AG04449 (cell line): ENCODE measurements around the gene ANKRD9.

ENCODE experiments used
- CTCF ChIA-PET: fragments of 350-600 bp; formaldehyde crosslinking; extraction: SDS; loops from one replicate; lab custom pipeline; 2021; ENCODE audit warnings: antibody characterized with exemption; lab: Yijun Ruan, JAX
- POLR2A ChIA-PET: fragments of 400-600, 350-600 bp; formaldehyde crosslinking; extraction: SDS; loops from one replicate; lab custom pipeline; 2020; ENCODE audit warnings: antibody characterized with exemption, inconsistent platforms; lab: Yijun Ruan, JAX
- DNase-seq: peaks from one replicate; pipeline ENCODE4 v3.0.0-alpha.2; 2010; ENCODE audit warnings: low read depth, low spot score
- H3K4me3 ChIP-seq: 2 replicates; pipeline ENCODE4 v1.5.1; 2011; ENCODE audit warnings: low read depth, mild to moderate bottlenecking, control low read depth, low read length
- CTCF ChIP-seq: IDR thresholded peaks from one replicate; pipeline ENCODE4 v1.5.1; 2011; ENCODE audit warnings: mild to moderate bottlenecking, moderate library complexity, low read length, control low read depth, inconsistent platforms; ENCODE audit not compliant: insufficient read depth; ENCODE audit errors: missing control alignments

ANKRD9 gene

GRCh38 chr14:102500158-102500662, 9.4 kb downstream of the ANKRD9 start:
- H3K4me3 ChIP-seq, result no peak overlapping the region
- no peak for TF ChIP-seq CTCF
- POLR2A ChIA-PET, result no interaction called here
- CTCF ChIA-PET, result interaction anchor here (1.0 to 2.0 kb wide), 4 partner anchors 8 to 62 kb away, joined by 3 to 10 read pairs (median 6); no protein-coding TSS in a partner anchor
- no peak for DNase-seq

- ChIA-PET POLR2A (no interaction called here), CTCF (interaction anchor here (1.0 to 1.4 kb wide), 2 partner anchors 9 to 11 kb away, joined by 3 to 4 read pairs; no protein-coding TSS in a partner anchor)
- no peak overlapping the region for H3K4me3 ChIP-seq
- TF ChIP-seq CTCF, result no peak
- DNase-seq, result no peak
Observed at GRCh38 chr14:102499401-102500157, 10.0 kb downstream of the ANKRD9 start.

- no peak for DNase-seq
- ChIA-PET POLR2A (no interaction called here), CTCF (interaction anchor here (0.8 kb wide), 1 partner anchor 61 kb away, joined by 3 read pairs; no protein-coding TSS in a partner anchor)
- H3K4me3 ChIP-seq, result no peak overlapping the region
- TF ChIP-seq CTCF, result no peak
Observed at GRCh38 chr14:102498678-102499265, 10.8 kb downstream of the ANKRD9 start.

- DNase-seq, result no peak
- POLR2A ChIA-PET, result no interaction called here
- CTCF ChIA-PET, result interaction anchor here (0.5 to 0.8 kb wide), 2 partner anchors 25 to 60 kb away, joined by 3 read pairs; no protein-coding TSS in a partner anchor
- H3K4me3 ChIP-seq, result no peak overlapping the region
- peak; percentile 8 for TF ChIP-seq CTCF
Observed at GRCh38 chr14:102497998-102498677, 11.4 kb downstream of the ANKRD9 start.

GRCh38 chr14:102496958-102497744, 12.4 kb downstream of the ANKRD9 start:
- POLR2A ChIA-PET, result no interaction called here
- DNase-seq, result no peak
- CTCF ChIA-PET, result no interaction called here

More at GRCh38 chr14:102496958-102497744, 12.4 kb downstream of the ANKRD9 start:
- H3K4me3 ChIP-seq, result no peak overlapping the region
- no peak for TF ChIP-seq CTCF
